Effector CD4-positive, alpha-beta T cell (primary cell): Measurements from ENCODE around the gene CACNA1S.

Experiments used
- DNase-seq: peaks from one replicate; pipeline ENCODE4 v3.0.0-alpha.2; 2020

CACNA1S gene

DNA sequence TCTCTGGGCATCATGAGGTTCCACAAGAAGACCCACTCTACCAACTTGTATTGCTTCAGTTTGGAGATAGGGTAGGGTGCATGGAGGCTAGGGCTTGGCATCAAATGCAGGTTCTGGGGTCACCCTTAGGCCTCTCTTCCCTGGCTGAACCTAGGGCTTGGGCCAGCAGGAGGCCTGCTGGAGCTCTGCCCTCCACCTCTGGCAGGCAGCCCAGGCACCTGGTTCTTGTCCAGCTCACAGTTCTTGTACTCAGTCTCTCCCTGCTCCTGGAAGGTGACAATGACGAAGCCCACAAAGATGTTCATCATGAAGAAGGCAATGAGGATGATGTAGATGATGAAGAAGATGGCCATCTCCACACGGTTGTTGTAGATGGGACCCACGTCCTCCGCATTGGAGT is 51.2 kb downstream of the CACNA1S start:
- DNase-seq: no peak

DNA sequence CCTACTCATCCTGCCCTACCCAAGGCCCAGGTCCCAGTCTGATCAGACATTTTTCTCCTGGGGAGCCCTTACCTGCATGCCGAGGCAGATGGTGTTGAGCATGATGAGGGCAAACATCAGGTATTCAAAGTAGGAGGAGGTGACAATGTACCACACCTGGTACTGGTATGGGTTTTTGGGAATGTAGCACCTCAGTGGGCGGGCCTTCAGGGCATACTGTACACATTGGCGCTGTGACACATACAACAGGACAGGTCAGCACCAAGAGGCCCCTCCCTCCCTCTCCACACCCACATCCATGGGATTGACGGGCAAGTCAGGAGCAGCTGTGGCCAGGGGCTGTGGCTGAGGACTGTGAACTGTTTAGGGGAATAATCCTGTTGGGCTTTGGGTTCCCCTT is 51.6 kb downstream of the CACNA1S start:
- no peak for DNase-seq

DNA sequence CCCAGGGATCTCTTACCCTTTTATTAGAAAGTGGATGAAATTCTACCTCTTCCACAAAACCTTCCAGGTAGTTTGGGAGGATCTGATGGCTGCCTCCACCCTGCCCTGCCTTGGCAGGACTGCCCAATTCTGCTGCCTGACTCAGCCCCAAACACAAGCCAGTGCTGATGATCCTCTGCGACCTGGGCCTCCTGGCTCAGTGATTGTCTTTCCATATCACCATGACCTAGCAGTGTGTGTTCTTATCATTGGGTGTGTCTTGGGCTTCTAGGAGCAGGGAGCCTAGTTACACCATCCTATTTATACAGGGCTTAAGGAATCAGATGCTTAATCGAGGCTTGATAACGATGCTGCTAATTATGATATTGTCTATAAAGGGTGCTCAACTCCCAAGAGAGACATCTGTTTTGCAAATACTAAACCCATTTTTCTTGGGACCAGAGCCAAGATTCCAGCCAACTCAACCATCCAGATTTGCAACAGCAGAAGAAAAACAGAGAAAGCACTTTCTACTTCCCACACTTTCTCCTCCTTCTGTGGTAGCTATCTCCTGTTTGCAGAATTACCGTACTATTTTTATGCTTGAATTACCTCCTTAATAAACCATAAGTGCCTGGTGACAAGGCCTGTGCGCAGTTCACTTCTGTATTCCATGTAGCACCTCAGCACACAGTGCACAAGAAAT is 52.2 kb downstream of the CACNA1S start:
- DNase-seq: no peak

GRCh38 chr1:201059401-201059800 is 52.8 kb downstream of the CACNA1S start:
- DNase-seq: no peak

GRCh38 chr1:201054091-201054543 is 58.1 kb downstream of the CACNA1S start:
- no peak for DNase-seq

- no peak for DNase-seq
Measured at GRCh38 chr1:201053155-201053860, 58.9 kb downstream of the CACNA1S start.

DNA sequence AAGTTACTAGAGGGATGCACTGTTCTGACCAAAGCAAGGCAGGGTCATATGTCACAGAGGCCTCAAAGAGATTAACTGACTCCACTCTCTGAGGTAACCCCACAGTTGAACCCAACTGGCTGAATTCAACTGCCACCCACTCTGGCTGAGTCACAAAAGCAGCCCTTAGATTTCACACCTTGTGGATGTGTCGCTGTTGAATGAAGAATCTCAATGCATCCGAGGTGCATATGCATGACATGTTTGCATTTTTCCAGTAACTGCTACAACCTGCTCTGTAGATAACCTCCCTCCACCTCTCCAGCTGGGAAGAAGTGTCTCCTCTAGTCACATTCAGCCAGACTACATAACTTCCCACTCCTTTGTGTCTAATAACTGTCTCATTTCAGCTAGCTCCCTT is 60.8 kb downstream of the CACNA1S start:
- no peak for DNase-seq

DNA sequence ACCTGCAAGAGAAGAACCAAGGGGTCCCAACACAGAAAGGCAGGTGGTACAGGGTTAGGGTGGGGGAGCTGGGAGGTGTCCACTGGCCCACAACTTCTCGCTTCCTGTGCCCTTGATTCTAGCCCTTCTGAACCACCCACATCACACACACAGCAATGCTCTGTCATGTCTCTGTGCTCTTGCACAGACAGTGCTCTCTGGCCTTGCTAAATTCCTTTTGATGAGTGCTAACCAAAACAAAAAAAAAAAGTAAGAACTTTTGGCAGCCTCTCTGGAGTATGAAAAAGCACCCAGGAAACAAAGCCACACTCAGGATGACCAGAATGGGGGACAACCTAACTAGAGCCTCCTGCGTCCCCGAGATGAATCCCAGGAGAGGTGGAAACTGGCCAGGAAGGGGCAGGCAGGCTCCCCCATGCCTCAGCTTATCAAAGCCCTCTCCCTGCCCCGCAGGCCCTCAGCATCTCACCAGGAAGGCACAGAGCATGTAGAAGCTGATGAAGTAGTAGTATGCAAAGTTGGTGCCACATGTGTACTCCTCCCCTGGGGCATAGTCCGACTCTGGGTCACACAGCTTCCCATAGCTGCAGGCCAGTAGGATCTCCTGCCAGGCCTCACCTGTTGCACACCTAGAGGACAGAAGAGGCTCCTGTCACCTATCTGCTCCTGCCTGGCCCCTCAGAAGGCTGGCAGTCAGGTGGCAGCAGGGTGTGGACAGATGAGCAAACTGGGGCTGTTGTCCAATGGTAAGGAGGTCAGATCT is 61.5 kb downstream of the CACNA1S start:
- no peak for DNase-seq

- no peak for DNase-seq
Measured at GRCh38 chr1:201049248-201049831, 62.9 kb downstream of the CACNA1S start.

DNA sequence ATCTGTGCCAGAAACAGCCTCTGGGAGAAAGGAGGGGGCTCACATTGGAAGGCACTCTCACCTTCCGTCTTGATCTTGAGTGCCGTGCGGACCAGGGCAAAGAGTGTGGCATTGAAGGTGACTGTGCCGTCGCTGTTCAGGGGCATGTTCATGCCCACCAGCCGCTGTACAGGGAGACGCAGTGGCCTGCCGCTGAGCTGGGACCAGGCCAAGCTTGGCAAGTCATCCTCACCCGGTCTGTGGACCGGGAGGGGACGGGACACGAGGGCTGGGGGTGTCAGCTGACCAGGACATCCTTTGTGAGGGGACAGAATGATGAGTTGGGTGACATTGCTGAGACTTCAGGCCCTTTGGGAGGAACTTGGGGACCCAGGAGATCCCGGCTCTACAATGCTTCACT is 63.7 kb downstream of the CACNA1S start:
- DNase-seq: no peak

DNA sequence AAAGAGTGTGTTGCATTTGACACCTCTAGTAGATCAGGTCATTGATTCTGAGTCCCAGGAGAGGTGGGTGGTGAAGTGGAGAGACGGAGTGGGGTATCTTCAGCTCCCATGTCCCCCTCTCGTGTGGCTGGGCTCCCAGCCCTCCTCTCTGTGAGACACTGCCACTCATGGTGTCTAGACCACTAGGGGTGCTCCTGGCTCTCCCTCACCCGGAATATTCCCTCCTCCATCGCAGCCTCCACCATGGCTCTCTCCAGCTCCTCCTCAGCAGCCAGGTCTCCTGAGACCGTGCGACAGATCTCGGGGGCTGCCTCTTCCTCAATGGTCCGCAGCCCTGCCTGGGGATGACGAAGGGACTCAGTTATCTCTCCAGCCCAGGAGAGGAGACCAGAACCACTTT is 68.1 kb downstream of the CACNA1S start:
- no peak for DNase-seq

GRCh38 chr1:201042779-201043461 is 69.3 kb downstream of the CACNA1S start:
- DNase-seq: peak; percentile 59

GRCh38 chr1:201041011-201041410 is 71.2 kb downstream of the CACNA1S start:
- no peak for DNase-seq

DNA sequence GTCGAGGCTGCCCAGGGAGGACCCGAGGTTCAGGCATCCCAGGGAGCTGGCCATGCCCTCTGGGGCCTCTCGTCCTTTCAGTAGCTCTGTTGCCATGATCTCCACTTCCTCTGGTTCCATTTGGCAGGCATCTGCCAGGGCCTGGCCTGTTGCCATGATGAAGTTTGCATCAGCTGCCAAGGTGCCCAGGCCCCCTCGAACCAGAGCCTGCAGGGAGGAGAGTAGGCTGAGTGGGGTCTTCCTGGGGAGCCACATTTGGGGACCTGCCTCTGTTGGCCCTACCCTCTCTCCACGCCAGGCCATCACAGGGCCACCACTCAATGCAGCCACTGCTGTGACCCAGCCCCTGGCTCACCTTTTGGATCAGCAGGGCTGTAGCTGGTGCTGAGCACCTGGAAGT is 72.3 kb downstream of the CACNA1S start:
- DNase-seq: no peak

DNA sequence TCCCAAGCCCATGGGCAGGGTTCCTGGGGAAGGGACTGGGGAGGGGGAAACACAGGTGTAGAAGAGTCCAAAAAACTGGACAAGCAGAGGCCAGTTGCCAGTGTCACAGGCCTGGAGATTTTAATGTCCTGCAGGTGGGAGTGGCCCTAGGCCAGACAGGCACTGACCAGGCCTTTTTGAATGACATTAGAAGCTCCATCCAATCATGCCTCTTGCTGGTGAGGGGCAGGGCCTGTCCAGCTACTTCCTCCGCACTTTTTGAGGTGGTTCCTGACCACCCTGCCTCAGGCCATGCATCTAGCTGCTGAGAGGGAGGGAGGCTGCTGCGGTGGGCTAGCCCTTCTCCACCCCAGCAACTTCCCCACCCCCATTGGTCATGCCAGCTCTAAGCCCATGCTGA is 72.8 kb downstream of the CACNA1S start:
- no peak for DNase-seq

DNA sequence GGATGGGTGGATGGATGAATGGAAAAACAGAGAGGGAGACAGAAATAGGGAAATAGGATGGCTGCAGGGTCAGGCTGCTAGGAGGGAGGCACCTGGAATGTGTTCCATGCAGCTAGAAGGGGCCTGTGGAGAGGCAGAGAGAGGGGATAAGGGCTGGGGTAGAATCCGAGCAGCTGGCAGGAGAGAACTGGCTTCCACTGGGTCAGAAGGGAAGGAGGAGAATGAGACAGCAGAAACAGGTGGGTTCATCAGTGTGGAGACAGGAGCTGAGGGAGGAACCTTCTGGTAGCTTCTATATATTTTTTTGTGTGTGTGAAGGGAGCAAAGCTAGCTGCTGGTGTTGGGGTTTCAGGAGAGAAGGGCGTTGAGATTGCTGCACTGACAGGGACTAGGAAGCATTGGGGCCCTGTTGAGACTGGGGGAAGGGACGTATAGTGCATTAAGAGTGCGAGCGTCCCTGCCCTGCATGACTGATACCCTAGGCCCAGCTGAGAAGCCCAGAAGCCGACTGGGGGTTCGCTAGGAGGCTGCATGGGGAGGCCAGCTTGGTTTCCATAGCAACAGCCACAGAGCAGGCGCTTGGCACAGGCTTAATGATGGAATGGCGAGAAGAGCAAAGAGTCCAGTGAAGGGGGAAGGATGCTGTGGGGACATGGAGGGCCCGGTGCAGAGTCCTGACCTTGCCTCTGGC is 73.9 kb downstream of the CACNA1S start:
- DNase-seq: no peak

GRCh38 chr1:201036188-201036842 is 75.9 kb downstream of the CACNA1S start:
- no peak for DNase-seq

DNA sequence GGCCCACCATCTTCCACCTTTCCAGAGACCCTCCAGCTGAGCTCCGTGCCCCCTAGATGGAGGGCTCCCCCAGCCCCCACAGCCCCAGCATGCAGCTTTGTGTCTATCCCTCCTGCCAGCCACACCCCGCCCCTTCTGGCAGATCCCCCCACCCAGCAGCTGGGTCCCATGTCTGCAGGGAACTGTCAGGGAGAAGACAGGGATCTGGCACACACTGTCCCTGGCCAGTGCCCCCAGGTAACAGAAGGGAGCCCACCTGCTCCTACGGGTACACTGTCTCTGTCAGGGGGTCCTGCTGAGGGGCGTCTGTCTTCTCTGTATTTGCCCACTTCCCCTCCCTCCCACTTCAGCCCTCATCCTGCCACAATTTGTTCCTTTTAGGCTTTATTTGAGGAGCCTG is 77.6 kb downstream of the CACNA1S start:
- DNase-seq: no peak

- DNase-seq: no peak
Measured at GRCh38 chr1:201032408-201032807, 79.8 kb downstream of the CACNA1S start.

GRCh38 chr1:201028461-201028889 is 83.8 kb downstream of the CACNA1S start:
- DNase-seq: no peak

GRCh38 chr1:201026836-201027235 is 85.4 kb downstream of the CACNA1S start:
- no peak for DNase-seq

- DNase-seq: no peak
Measured at GRCh38 chr1:201026234-201026633, 86.0 kb downstream of the CACNA1S start.
